AG04449 (cell line): ENCODE data around the gene NDUFA8.

Source experiments
- CTCF ChIA-PET: fragments of 350-600 bp; formaldehyde crosslinking; extraction: SDS; loops from one replicate; lab custom pipeline; 2021; ENCODE audit warnings: antibody characterized with exemption; lab: Yijun Ruan, JAX
- POLR2A ChIA-PET: fragments of 400-600, 350-600 bp; formaldehyde crosslinking; extraction: SDS; loops from one replicate; lab custom pipeline; 2020; ENCODE audit warnings: antibody characterized with exemption, inconsistent platforms; lab: Yijun Ruan, JAX
- DNase-seq: peaks from one replicate; pipeline ENCODE4 v3.0.0-alpha.2; 2010; ENCODE audit warnings: low read depth, low spot score
- H3K4me3 ChIP-seq: 2 replicates; pipeline ENCODE4 v1.5.1; 2011; ENCODE audit warnings: low read depth, mild to moderate bottlenecking, control low read depth, low read length
- TF ChIP-seq, protein P1 (sequence below): IDR thresholded peaks from one replicate; pipeline ENCODE4 v1.5.1; 2011; ENCODE audit warnings: mild to moderate bottlenecking, moderate library complexity, low read length, control low read depth, inconsistent platforms; ENCODE audit not compliant: insufficient read depth; ENCODE audit errors: missing control alignments

The NDUFA8 gene

GRCh38 chr9:122124048-122124447, 35.5 kb downstream of the NDUFA8 start:
- H3K4me3 ChIP-seq = no peak overlapping the region
- ChIA-PET CTCF (interaction anchor here (0.6 to 24.0 kb wide), 49 partner anchors 9 to 1226 kb away, joined by 3 to 831 read pairs (median 6); partner anchors contain the start of genes MORN5, MRRF, NDUFA8 and PDCL), POLR2A (interaction anchor here (1.0 kb wide), 1 partner anchor 25 kb away, joined by 4 read pairs; no protein-coding TSS in a partner anchor)
- TF ChIP-seq, protein P1, sequence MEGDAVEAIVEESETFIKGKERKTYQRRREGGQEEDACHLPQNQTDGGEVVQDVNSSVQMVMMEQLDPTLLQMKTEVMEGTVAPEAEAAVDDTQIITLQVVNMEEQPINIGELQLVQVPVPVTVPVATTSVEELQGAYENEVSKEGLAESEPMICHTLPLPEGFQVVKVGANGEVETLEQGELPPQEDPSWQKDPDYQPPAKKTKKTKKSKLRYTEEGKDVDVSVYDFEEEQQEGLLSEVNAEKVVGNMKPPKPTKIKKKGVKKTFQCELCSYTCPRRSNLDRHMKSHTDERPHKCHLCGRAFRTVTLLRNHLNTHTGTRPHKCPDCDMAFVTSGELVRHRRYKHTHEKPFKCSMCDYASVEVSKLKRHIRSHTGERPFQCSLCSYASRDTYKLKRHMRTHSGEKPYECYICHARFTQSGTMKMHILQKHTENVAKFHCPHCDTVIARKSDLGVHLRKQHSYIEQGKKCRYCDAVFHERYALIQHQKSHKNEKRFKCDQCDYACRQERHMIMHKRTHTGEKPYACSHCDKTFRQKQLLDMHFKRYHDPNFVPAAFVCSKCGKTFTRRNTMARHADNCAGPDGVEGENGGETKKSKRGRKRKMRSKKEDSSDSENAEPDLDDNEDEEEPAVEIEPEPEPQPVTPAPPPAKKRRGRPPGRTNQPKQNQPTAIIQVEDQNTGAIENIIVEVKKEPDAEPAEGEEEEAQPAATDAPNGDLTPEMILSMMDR = no peak
- no peak for DNase-seq

DNA sequence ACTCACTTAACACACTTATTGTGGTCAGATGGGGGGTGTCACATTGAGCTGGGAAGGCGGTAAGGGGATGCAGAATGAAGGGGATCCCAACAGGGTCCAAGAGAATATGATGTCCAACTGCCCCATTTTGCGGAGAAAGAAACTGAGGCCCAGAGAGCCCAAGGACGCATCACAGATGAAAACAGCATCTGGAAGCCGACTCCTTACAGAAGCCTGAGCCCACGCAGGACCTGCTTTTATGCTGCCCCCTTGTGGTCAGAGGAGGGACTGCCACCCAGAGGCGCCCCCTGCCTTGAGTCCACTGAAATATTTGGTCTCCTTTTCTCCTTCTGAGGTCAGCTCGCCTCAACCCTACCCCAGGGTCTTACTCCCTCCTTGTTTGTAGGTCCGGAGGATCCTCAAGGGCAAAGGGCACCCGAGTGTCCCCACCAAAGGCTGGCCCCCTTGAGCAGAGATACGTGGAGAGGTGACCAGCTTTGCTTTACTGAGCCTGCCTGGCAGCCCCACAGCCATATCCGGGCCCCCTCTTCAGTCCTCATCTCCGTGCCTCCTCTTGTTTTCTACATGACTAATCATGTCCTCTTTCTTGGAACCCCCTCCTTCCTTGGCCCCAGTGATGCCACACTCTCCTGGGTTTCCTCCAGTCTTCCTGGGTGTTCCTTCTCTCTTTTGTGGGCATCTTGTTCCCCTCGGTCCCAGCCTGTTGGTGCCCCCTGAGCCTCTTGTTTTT, 36.5 kb downstream of the NDUFA8 start:
- H3K4me3 ChIP-seq = no peak overlapping the region
- CTCF ChIA-PET = interaction anchor here (0.6 to 24.0 kb wide), 49 partner anchors 8 to 801 kb away, joined by 3 to 831 read pairs (median 4); partner anchors contain the start of genes MRRF, PDCL, PTGS1 and RBM18
- DNase-seq = no peak
- POLR2A ChIA-PET = interaction anchor here (1.0 kb wide), 1 partner anchor 24 kb away, joined by 4 read pairs; no protein-coding TSS in a partner anchor
- TF ChIP-seq, protein P1 = peak; percentile 100

GRCh38 chr9:122122468-122122867, 37.1 kb downstream of the NDUFA8 start:
- CTCF ChIA-PET = interaction anchor here (0.7 to 24.0 kb wide), 36 partner anchors 8 to 1047 kb away, joined by 3 to 831 read pairs (median 6); partner anchors contain the start of genes CNTRL, MRRF, PTGS1 and RBM18
- POLR2A ChIA-PET = no interaction called here
- TF ChIP-seq, protein P1 = no peak
- H3K4me3 ChIP-seq = no peak overlapping the region
- DNase-seq = no peak

DNA sequence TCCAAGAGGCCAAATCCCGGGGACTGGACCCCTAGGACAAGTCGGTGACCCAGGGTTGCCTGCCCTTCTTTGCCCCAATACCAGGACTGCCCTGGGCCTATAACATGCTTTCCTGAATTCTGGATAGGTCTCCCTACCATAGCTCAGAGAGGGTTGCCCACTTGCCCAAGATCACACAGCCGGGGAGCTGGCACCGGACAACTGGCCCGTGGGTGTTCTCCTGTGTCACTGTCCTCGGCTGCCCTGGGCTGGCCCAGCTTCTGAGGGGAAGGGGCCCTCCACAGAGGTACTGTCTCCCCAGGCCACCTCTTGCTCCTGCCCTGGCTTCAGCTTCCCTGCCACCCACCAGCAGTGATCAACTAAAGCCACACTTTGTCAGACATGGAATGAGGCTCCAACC, 37.6 kb downstream of the NDUFA8 start:
- ChIA-PET CTCF (interaction anchor here (0.7 to 24.0 kb wide), 32 partner anchors 7 to 1047 kb away, joined by 3 to 831 read pairs (median 8); partner anchors contain the start of genes CNTRL, MRRF, RBM18 and TTLL11), POLR2A (interaction anchor here (1.3 kb wide), 1 partner anchor 229 kb away, joined by 3 read pairs; no protein-coding TSS in a partner anchor)
- TF ChIP-seq, protein P1 = no peak
- DNase-seq = no peak
- H3K4me3 ChIP-seq = no peak overlapping the region

GRCh38 chr9:122121391-122121790, 38.2 kb downstream of the NDUFA8 start:
- CTCF ChIA-PET = interaction anchor here (0.9 to 24.0 kb wide), 18 partner anchors 7 to 688 kb away, joined by 3 to 831 read pairs (median 53); partner anchors contain the start of genes MRRF, RBM18 and TTLL11
- no peak for DNase-seq
- TF ChIP-seq, protein P1 = no peak
- POLR2A ChIA-PET = interaction anchor here (1.3 kb wide), 1 partner anchor 229 kb away, joined by 3 read pairs; no protein-coding TSS in a partner anchor
- no peak overlapping the region for H3K4me3 ChIP-seq
